Measurements from ENCODE around the gene GNB2. TPM values are rescaled to one million over a fixed set of nuclear protein-coding genes. Genes with fewer than 3 reads are reported as not detected.
"Not testable (repeated sequence)": the region's sequence is repeated elsewhere in the genome, so short reads cannot be mapped to it uniquely, and the experiment has no call there.

Gene GNB2
- total and polyA plus RNA-seq, 7 experiments from 2014 or later = 35.8 to 215 (median 114) TPM

GRCh38 chr7:100655908-100656674 is 17.4 kb upstream of the GNB2 start, which contains the start of gene ACTL6B:
Gene ACTL6B (minus strand): TSS chr7:100656448. CDS start chr7:100656354, 94 bp downstream.
- peak in 8 of 9 donors; percentile 40 to 83 (median 52) for DNase-seq
- CTCF ChIA-PET = no interaction called here
- Mint-ChIP-seq H3K27me3 (peaks cover 26 to 57% (median 35%) of the 10 kb centered on the region in 5 donors), H3K4me1 (peaks cover 0 to 6% (median 0%) of the 10 kb centered on the region in 7 donors), H3K27ac (no peak within 1 kb of the TSS), H3K9me3 (peaks cover 0 to 2% (median 0%) of the 10 kb centered on the region in 11 donors), H3K4me3 (peak within 1 kb of the TSS in 1 of 10 donors; percentile 49), H3K36me3 (peaks cover 0 to 4% (median 0%) of the 10 kb centered on the region in 5 donors)
- POLR2A ChIA-PET = interaction anchor here (1.5 kb wide), 1 partner anchor 24 kb away, joined by 4 read pairs; no protein-coding TSS in a partner anchor
- peak; percentile 84 for ATAC-seq
- intact Hi-C loops (cut with micrococcal nuclease) = loop anchor here (1.0 to 2.0 kb wide), 2 partner anchors 17 kb away; partner anchors contain the start of gene GNB2 (in 2 of the 2)
- Histone ChIP-seq H3K4me3 (ENCODE audit: low read length) (no peak within 1 kb of the TSS), H3K4me1 (ENCODE audit: control insufficient read depth in 2 of 2, insufficient read depth in 2 of 2, low read length in 2 of 2) (no peaks in the 10 kb centered on the region), H3K27me3 (ENCODE audit: control insufficient read depth in 2 of 2, insufficient read depth in 2 of 2, low read length in 2 of 2) (peaks cover 3 to 14% of the 10 kb centered on the region in 2 donors), H3K9me3 (ENCODE audit: control insufficient read depth in 2 of 3, low read length in 3 of 3) (no peaks in the 10 kb centered on the region), H3K36me3 (ENCODE audit: control insufficient read depth in 2 of 3, insufficient read depth in 3 of 3, low read length in 3 of 3) (no peaks in the 10 kb centered on the region), H3K27ac (ENCODE audit: low read depth, low read length) (no peak within 1 kb of the TSS)

GRCh38 chr7:100662194-100662776 is 11.3 kb upstream of the GNB2 start:
- H3K4me1 Mint-ChIP-seq; H3K4me3 ChIP-seq (ENCODE audit: low read length); H3K27ac ChIP-seq (ENCODE audit: low read depth, low read length); H3K27ac Mint-ChIP-seq; DNase-seq; H3K9me3 Mint-ChIP-seq; CTCF ChIA-PET; ATAC-seq; H3K4me1 ChIP-seq (ENCODE audit: control insufficient read depth in 2 of 2, insufficient read depth in 2 of 2, low read length in 2 of 2); H3K36me3 ChIP-seq (ENCODE audit: control insufficient read depth in 2 of 3, insufficient read depth in 3 of 3, low read length in 3 of 3); intact Hi-C loops (cut with micrococcal nuclease); H3K27me3 ChIP-seq (ENCODE audit: control insufficient read depth in 2 of 2, insufficient read depth in 2 of 2, low read length in 2 of 2); H3K36me3 Mint-ChIP-seq; H3K4me3 Mint-ChIP-seq; H3K9me3 ChIP-seq (ENCODE audit: control insufficient read depth in 2 of 3, low read length in 3 of 3); POLR2A ChIA-PET: not testable (repeated sequence)
- H3K27me3 Mint-ChIP-seq = peaks cover 8 to 36% (median 18%) of the 10 kb centered on the region in 5 donors

- Mint-ChIP-seq H3K4me1 (peaks cover 0 to 10% (median 0%) of the 10 kb centered on the region in 7 donors), H3K27me3 (peaks cover 0 to 24% (median 5%) of the 10 kb centered on the region in 5 donors), H3K36me3 (peaks cover 0 to 8% (median 0%) of the 10 kb centered on the region in 5 donors), H3K27ac (no peak overlapping the region), H3K9me3 (peaks cover 0 to 2% (median 0%) of the 10 kb centered on the region in 11 donors), H3K4me3 (no peak overlapping the region)
- ATAC-seq (no peak), DNase-seq (no peak)
- intact Hi-C loops (cut with micrococcal nuclease) = no loop called here
- Histone ChIP-seq H3K4me3 (ENCODE audit: low read length) (no peak overlapping the region), H3K36me3 (ENCODE audit: control insufficient read depth in 2 of 3, insufficient read depth in 3 of 3, low read length in 3 of 3) (no peaks in the 10 kb centered on the region), H3K27ac (ENCODE audit: low read depth, low read length) (no peak overlapping the region), H3K9me3 (ENCODE audit: control insufficient read depth in 2 of 3, low read length in 3 of 3) (no peaks in the 10 kb centered on the region), H3K27me3 (ENCODE audit: control insufficient read depth in 2 of 2, insufficient read depth in 2 of 2, low read length in 2 of 2) (no peaks in the 10 kb centered on the region), H3K4me1 (ENCODE audit: control insufficient read depth in 2 of 2, insufficient read depth in 2 of 2, low read length in 2 of 2) (no peaks in the 10 kb centered on the region)
- ChIA-PET POLR2A (interaction anchor here (2.1 kb wide), 1 partner anchor 7 kb away, joined by 5 read pairs; no protein-coding TSS in a partner anchor), CTCF (no interaction called here)
These were observed 8.3 kb upstream of the GNB2 start for GRCh38 chr7:100665168-100665726.

GRCh38 chr7:100667331-100668068 is 6.0 kb upstream of the GNB2 start:
- Mint-ChIP-seq H3K27ac (no peak overlapping the region), H3K4me1 (peaks cover 0 to 10% (median 0%) of the 10 kb centered on the region in 7 donors), H3K27me3 (peaks cover 0 to 31% (median 0%) of the 10 kb centered on the region in 5 donors), H3K9me3 (peaks cover 0 to 2% (median 0%) of the 10 kb centered on the region in 11 donors), H3K4me3 (no peak overlapping the region), H3K36me3 (peaks cover 0 to 8% (median 0%) of the 10 kb centered on the region in 5 donors)
- no peak overlapping the region for H3K27ac ChIP-seq (ENCODE audit: low read depth, low read length)
- H3K4me3 ChIP-seq (ENCODE audit: low read length) = no peak overlapping the region
- H3K9me3 ChIP-seq (ENCODE audit: control insufficient read depth in 2 of 3, low read length in 3 of 3) = no peaks in the 10 kb centered on the region
- DNase-seq = no peak
- intact Hi-C loops (cut with micrococcal nuclease) = no loop called here
- H3K27me3 ChIP-seq (ENCODE audit: control insufficient read depth in 2 of 2, insufficient read depth in 2 of 2, low read length in 2 of 2) = no peaks in the 10 kb centered on the region
- H3K4me1 ChIP-seq (ENCODE audit: control insufficient read depth in 2 of 2, insufficient read depth in 2 of 2, low read length in 2 of 2) = no peaks in the 10 kb centered on the region
- H3K36me3 ChIP-seq (ENCODE audit: control insufficient read depth in 2 of 3, insufficient read depth in 3 of 3, low read length in 3 of 3) = no peaks in the 10 kb centered on the region
- ChIA-PET CTCF (no interaction called here), POLR2A (interaction anchor here (0.6 to 1.6 kb wide), 2 partner anchors 41 to 53 kb away, joined by 3 to 4 read pairs; partner anchors contain the start of gene EPO)
- no peak for ATAC-seq

- no peak overlapping the region for H3K27ac Mint-ChIP-seq
- Histone ChIP-seq H3K27ac (ENCODE audit: low read depth, low read length) (no peak overlapping the region), H3K9me3 (ENCODE audit: control insufficient read depth in 2 of 3, low read length in 3 of 3) (no peaks in the 10 kb centered on the region), H3K4me1 (ENCODE audit: control insufficient read depth in 2 of 2, insufficient read depth in 2 of 2, low read length in 2 of 2) (no peaks in the 10 kb centered on the region), H3K4me3 (ENCODE audit: low read length) (no peak overlapping the region), H3K27me3 (ENCODE audit: control insufficient read depth in 2 of 2, insufficient read depth in 2 of 2, low read length in 2 of 2) (no peaks in the 10 kb centered on the region), H3K36me3 (ENCODE audit: control insufficient read depth in 2 of 3, insufficient read depth in 3 of 3, low read length in 3 of 3) (no peaks in the 10 kb centered on the region)
- DNase-seq = no peak
- peaks cover 0 to 31% (median 0%) of the 10 kb centered on the region in 5 donors for H3K27me3 Mint-ChIP-seq
- ATAC-seq = no peak
- intact Hi-C loops (cut with micrococcal nuclease) = no loop called here
- peaks cover 0 to 11% (median 0%) of the 10 kb centered on the region in 7 donors for H3K4me1 Mint-ChIP-seq
- peaks cover 0 to 2% (median 0%) of the 10 kb centered on the region in 11 donors for H3K9me3 Mint-ChIP-seq
- ChIA-PET POLR2A (interaction anchor here (0.6 to 1.6 kb wide), 2 partner anchors 42 to 52 kb away, joined by 3 to 4 read pairs; partner anchors contain the start of gene EPO), CTCF (no interaction called here)
- H3K4me3 Mint-ChIP-seq = no peak overlapping the region
- H3K36me3 Mint-ChIP-seq = peaks cover 0 to 8% (median 0%) of the 10 kb centered on the region in 5 donors
These were observed 5.5 kb upstream of the GNB2 start for GRCh38 chr7:100668069-100668449.

DNA sequence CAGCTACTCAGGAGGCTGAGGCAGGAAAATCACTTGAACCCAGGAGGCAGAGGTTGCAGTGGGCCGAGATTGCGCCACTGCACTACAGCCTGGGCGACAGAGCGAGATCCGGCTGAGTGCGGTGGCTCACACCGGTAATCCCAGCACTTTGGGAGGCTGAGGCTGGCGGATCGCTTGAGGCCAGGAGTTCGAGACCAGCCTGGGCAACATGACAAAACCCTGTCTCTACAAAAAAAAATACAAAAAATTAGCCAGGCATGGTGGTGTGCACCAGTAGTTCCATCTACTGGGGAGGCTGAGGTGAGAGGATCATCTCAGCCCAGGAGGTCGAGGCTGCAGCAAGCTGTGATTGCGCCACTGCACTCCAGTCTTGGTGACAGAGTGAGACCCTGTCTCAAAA is 4.4 kb upstream of the GNB2 start:
- H3K27ac Mint-ChIP-seq; H3K36me3 ChIP-seq (ENCODE audit: control insufficient read depth in 2 of 3, insufficient read depth in 3 of 3, low read length in 3 of 3); H3K27ac ChIP-seq (ENCODE audit: low read depth, low read length); H3K36me3 Mint-ChIP-seq; H3K27me3 ChIP-seq (ENCODE audit: control insufficient read depth in 2 of 2, insufficient read depth in 2 of 2, low read length in 2 of 2); CTCF ChIA-PET; intact Hi-C loops (cut with micrococcal nuclease); DNase-seq; H3K4me3 ChIP-seq (ENCODE audit: low read length); H3K9me3 Mint-ChIP-seq; H3K4me1 ChIP-seq (ENCODE audit: control insufficient read depth in 2 of 2, insufficient read depth in 2 of 2, low read length in 2 of 2); H3K9me3 ChIP-seq (ENCODE audit: control insufficient read depth in 2 of 3, low read length in 3 of 3); ATAC-seq; H3K4me3 Mint-ChIP-seq: not testable (repeated sequence)
- Mint-ChIP-seq H3K4me1 (peaks cover 0 to 15% (median 0%) of the 10 kb centered on the region in 7 donors), H3K27me3 (peaks cover 0 to 31% (median 0%) of the 10 kb centered on the region in 5 donors)
- POLR2A ChIA-PET = interaction anchor here (1.3 kb wide), 1 partner anchor 10 kb away, joined by 3 read pairs; no protein-coding TSS in a partner anchor

Data from naive thymus-derived CD4-positive, alpha-beta T cell (primary cell).